HepG2 (cell line): ENCODE measurements around the gene RPP25L. TPM values are rescaled to one million over a fixed set of nuclear protein-coding genes. Genes with fewer than 3 reads are reported as not detected.

Experiments used
- ATAC-seq: fragments of 200-7000 bp; cut with Tn5 transposase; 3 replicates; pipeline ENCODE4 v1.9.1; 2020; ENCODE audit warnings: mild to moderate bottlenecking, moderate library complexity
- BruUV-seq: library from RNA; stranded (reverse); fragments of 400-500 nt; replicated peaks from 2 replicates; lab custom pipeline; 2021; lab: Mats Ljungman, UMichigan
- CTCF ChIA-PET: fragments of 300-600 bp; formaldehyde crosslinking; extraction: SDS; loops from one replicate; lab custom pipeline; 2021; ENCODE audit warnings: low total read pairs, inconsistent platforms, low intra/inter-chr PET ratio; lab: Yijun Ruan, JAX
- POLR2A ChIA-PET: fragments of 350-600 bp; sonication (Branson Sonifier 250); formaldehyde crosslinking; loops from one replicate; lab custom pipeline; 2020; ENCODE audit warnings: antibody characterized with exemption, inconsistent platforms; lab: Yijun Ruan, JAX
- DNase-seq: peaks from one replicate; pipeline ENCODE4 v3.0.0-alpha.2; 2015; ENCODE audit warnings: low spot score
- FAIRE-seq: peaks from 3 replicates; lab custom pipeline; 2011; peaks lifted over from hg19 to GRCh38; lab: Jason Lieb, UNC
- H2AFZ ChIP-seq: one replicate; pipeline ENCODE4 v1.6.1; 2011; ENCODE audit warnings: low read length, inconsistent platforms
- H3K27ac ChIP-seq: fragments of 300-600 bp; 3 replicates; pipeline ENCODE4 v1.8.0; 2011; ENCODE audit warnings: mixed run types, mild to moderate bottlenecking, mixed read lengths, low read length, inconsistent platforms; ENCODE audit not compliant: insufficient read depth; ENCODE audit errors: extremely low read length
- H3K27me3 ChIP-seq, 2 experiments: fragments of 200-600 bp in 1 of 2; 2 replicates in 1 of 2; 3 replicates in 1 of 2; pipeline versions ENCODE4 v1.6.0 to v1.8.0; 2011; ENCODE audit warnings: low read length in 2 of 2, mild to moderate bottlenecking in 2 of 2, moderate library complexity in 2 of 2, inconsistent platforms in 1 of 2; ENCODE audit not compliant: insufficient read depth in 2 of 2, control insufficient read depth in 1 of 2
- H3K36me3 ChIP-seq, 2 experiments: fragments of 200-600 bp in 1 of 2; replicated peaks in 1 of 2; 2 replicates in 1 of 2; 3 replicates in 1 of 2; pipeline versions ENCODE4 v1.5.1 to v1.8.0; 2011; ENCODE audit warnings: low read length in 2 of 2, inconsistent platforms in 1 of 2; ENCODE audit not compliant: insufficient read depth in 2 of 2, control insufficient read depth in 1 of 2
- H3K4me1 ChIP-seq: 2 replicates; pipeline ENCODE4 v1.5.1; 2012; ENCODE audit warnings: low read length, inconsistent platforms; ENCODE audit not compliant: insufficient read depth
- H3K4me2 ChIP-seq: 2 replicates; pipeline ENCODE4 v1.6.0; 2011; ENCODE audit warnings: low read depth, low read length, inconsistent platforms
- H3K4me3 ChIP-seq, 3 experiments: fragments of 200-600 bp in 1 of 3; sonication (generic), shearing (Covaris generic) in 1 of 3; replicated peaks in 1 of 3; 2 replicates each; pipeline ENCODE4 v1.5.1; 2011 to 2016; ENCODE audit warnings: low read length in 3 of 3, inconsistent platforms in 2 of 3, low read depth in 2 of 3, mild to moderate bottlenecking in 2 of 3, control low read depth in 1 of 3, mixed read lengths in 1 of 3; ENCODE audit not compliant: insufficient read depth in 1 of 3
- H3K79me2 ChIP-seq: one replicate; pipeline ENCODE4 v1.6.1; 2011; ENCODE audit warnings: low read length, inconsistent platforms; ENCODE audit not compliant: insufficient read depth
- H3K9ac ChIP-seq: 2 replicates; pipeline ENCODE4 v1.6.0; 2011; ENCODE audit warnings: mild to moderate bottlenecking, low read depth, low read length, inconsistent platforms; ENCODE audit not compliant: insufficient read depth
- H3K9me3 ChIP-seq: 2 replicates; pipeline ENCODE4 v1.5.1; 2012; ENCODE audit warnings: mild to moderate bottlenecking, low read length
- H4K20me1 ChIP-seq: 2 replicates; pipeline ENCODE4 v1.6.0; 2011; ENCODE audit warnings: inconsistent platforms, mild to moderate bottlenecking, low read length, moderate library complexity; ENCODE audit not compliant: insufficient read depth
- AGO1 ChIP-seq: fragments of 200-400 bp; formaldehyde crosslinking; IDR thresholded peaks from 2 replicates; pipeline ENCODE4 v1.6.1; 2017; ENCODE audit warnings: mild to moderate bottlenecking, low read depth, low read length, moderate library complexity; ENCODE audit not compliant: poor library complexity, severe bottlenecking
- CBX1 ChIP-seq: IDR thresholded peaks from one replicate; pipeline ENCODE4 v1.6.1; 2016; ENCODE audit warnings: antibody characterized with exemption, low read depth
- FOSL1 ChIP-seq: sonication (generic); formaldehyde crosslinking; IDR thresholded peaks from 2 replicates; pipeline ENCODE4 v1.9.0; 2021; ENCODE audit warnings: missing genetic modification reagents, borderline replicate concordance
- LCORL ChIP-seq, 2 experiments: fragments of 450-650 bp in 1 of 2; sonication (generic) in 1 of 2; formaldehyde crosslinking in 1 of 2; IDR thresholded peaks; 2 replicates each; pipeline versions ENCODE4 v1.5.0 to v1.6.1; 2017 to 2020; ENCODE audit warnings: antibody characterized with exemption in 1 of 2, missing genetic modification reagents in 1 of 2
- MEIS1 ChIP-seq: sonication (generic); formaldehyde crosslinking; IDR thresholded peaks from 2 replicates; pipeline ENCODE4 v1.9.0; 2021; ENCODE audit warnings: mild to moderate bottlenecking, missing genetic modification reagents, moderate library complexity, borderline replicate concordance
- MZF1 ChIP-seq: sonication (generic); formaldehyde crosslinking; IDR thresholded peaks from 2 replicates; pipeline ENCODE4 v1.8.1; 2023; ENCODE audit warnings: mild to moderate bottlenecking, missing genetic modification reagents, borderline replicate concordance
- NCOA5 ChIP-seq: sonication (generic); formaldehyde crosslinking; IDR thresholded peaks from 2 replicates; pipeline ENCODE4 v1.4.0; 2020; ENCODE audit warnings: missing genetic modification reagents
- NCOR1 ChIP-seq: fragments of 200-600 bp; sonication (generic); IDR thresholded peaks from 2 replicates; pipeline ENCODE4 v1.7.0; 2017; ENCODE audit warnings: antibody characterized with exemption, low read length, borderline replicate concordance
- NR1H2 ChIP-seq: sonication (generic); formaldehyde crosslinking; IDR thresholded peaks from 2 replicates; pipeline ENCODE4 v1.8.1; 2022; ENCODE audit warnings: low read depth, missing genetic modification reagents, borderline replicate concordance
- SMARCC2 ChIP-seq: fragments of 450-650 bp; IDR thresholded peaks from 2 replicates; pipeline ENCODE4 v1.6.1; 2017; ENCODE audit warnings: antibody characterized with exemption, mild to moderate bottlenecking
- TCF7 ChIP-seq: sonication (generic); IDR thresholded peaks from 2 replicates; pipeline ENCODE4 v1.6.1; 2016; ENCODE audit warnings: antibody characterized with exemption, low read depth
- U2AF1 ChIP-seq: fragments of 200-400 bp; formaldehyde crosslinking; optimal IDR thresholded peaks from 2 replicates; pipeline ENCODE3; 2017; ENCODE audit warnings: mild to moderate bottlenecking, low read depth, low read length
- ZBTB1 ChIP-seq: sonication (generic); formaldehyde crosslinking; IDR thresholded peaks from 2 replicates; pipeline ENCODE4 v1.4.0; 2020; ENCODE audit warnings: missing genetic modification reagents, borderline replicate concordance
- ZBTB8A ChIP-seq: sonication (generic); formaldehyde crosslinking; IDR thresholded peaks from 2 replicates; pipeline ENCODE4 v1.4.0; 2020; ENCODE audit warnings: mild to moderate bottlenecking, low read depth, missing genetic modification reagents, borderline replicate concordance
- ZFP36L1 ChIP-seq: sonication (generic); formaldehyde crosslinking; IDR thresholded peaks from 2 replicates; pipeline ENCODE4 v1.8.0; 2022; ENCODE audit warnings: mild to moderate bottlenecking, missing genetic modification reagents, moderate library complexity
- ZFYVE20 ChIP-seq: sonication (generic); formaldehyde crosslinking; IDR thresholded peaks from 2 replicates; pipeline ENCODE4 v1.8.0; 2023; ENCODE audit warnings: low read depth, mild to moderate bottlenecking, moderate library complexity, missing genetic modification reagents, borderline replicate concordance
- ZSCAN20 ChIP-seq: sonication (generic); formaldehyde crosslinking; IDR thresholded peaks from 2 replicates; pipeline ENCODE4 v1.4.0; 2020; ENCODE audit warnings: missing genetic modification reagents, mild to moderate bottlenecking, borderline replicate concordance
- WGBS: methylation state at CpG from one replicate; pipeline ENCODE4 v1.1.6; 2017; ENCODE audit warnings: low lambda C conversion rate; 5-methylcytosine and 5-hydroxymethylcytosine counted together
- in situ Hi-C: cut with HindIII; loops from 2 replicates; pipeline ENCODE4 v1.10.0; 2017; ENCODE audit warnings: low pct_unique_long_range_greater_than_20kb; ENCODE audit not compliant: extremely low pct_ligation_motif_present
- intact Hi-C: fragments of 100-400 bp; cut with micrococcal nuclease; formaldehyde crosslinking; loops from one replicate; pipeline ENCODE4 v1.10.0; 2022; ENCODE audit not compliant: unreplicated experiment
- polyA plus RNA-seq, 8 experiments: library from polyadenylated mRNA; depleted of rRNA in 3 of 8; stranded (reverse) in 7 of 8; unstranded in 1 of 8; fragments of >200 nt; fragmentation: Illumina TruSeq in 4 of 8; extraction: Trizol in 4 of 8; gene quantifications; 2 replicates each; pipeline versions ENCODE4 v1.2.1 to v1.2.3, GENCODE V29; 2011 to 2016; ENCODE audit warnings: low read depth in 4 of 8, missing spikeins in 1 of 8, mixed read lengths in 1 of 8; ENCODE audit not compliant: insufficient read depth in 1 of 8
- total RNA-seq, 5 experiments: library from RNA; depleted of rRNA; stranded (reverse); fragments of >200 nt; fragmentation: Illumina TruSeq; extraction: Trizol; gene quantifications; 2 replicates each; pipeline ENCODE4 v1.2.3, GENCODE V29; 2016; ENCODE audit warnings: low read depth in 1 of 5
- TF ChIP-seq, protein P1 (sequence below): sonication (generic); formaldehyde crosslinking; IDR thresholded peaks from 2 replicates; pipeline ENCODE4 v1.8.1; 2023; ENCODE audit warnings: missing genetic modification reagents, inconsistent platforms, borderline replicate concordance

RPP25L gene
- total and polyA plus RNA-seq, 2 of the 13 experiments (the other 11 are each of a cell fraction or from before 2014, with no cell fraction given): 24.5 to 27.3 TPM

- H3K9me3 ChIP-seq: no peaks in the 10 kb centered on the region
- in situ Hi-C loops (no loop called here), intact Hi-C loops (no loop called here)
- no peak overlapping the region for H3K27ac ChIP-seq
- FAIRE-seq (no peak), ATAC-seq (no peak), DNase-seq (no peak)
- H3K27me3 ChIP-seq: peaks cover 13 to 81% of the 10 kb centered on the region in 2 experiments
- H3K4me1 ChIP-seq: no peaks in the 10 kb centered on the region
- TF ChIP-seq U2AF1: no peak
- TF ChIP-seq ZFYVE20: no peak
- no peak for TF ChIP-seq LCORL (IDR thresholded peaks at IDR 0.05)
- no peak for TF ChIP-seq LCORL (CRISPR knock-in tag; IDR thresholded peaks at IDR 0.05)
- TF ChIP-seq MEIS1 (CRISPR knock-in tag): no peak
- no peak for TF ChIP-seq ZFP36L1 (CRISPR knock-in tag)
- TF ChIP-seq NR1H2 (CRISPR knock-in tag): no peak
- TF ChIP-seq ZSCAN20: no peak
- no peak for TF ChIP-seq ZBTB8A
- no peak for TF ChIP-seq MZF1 (CRISPR knock-in tag)
- TF ChIP-seq NCOR1: no peak
- no peak for TF ChIP-seq FOSL1 (CRISPR knock-in tag)
- no peak for TF ChIP-seq AGO1
- TF ChIP-seq, protein P1, sequence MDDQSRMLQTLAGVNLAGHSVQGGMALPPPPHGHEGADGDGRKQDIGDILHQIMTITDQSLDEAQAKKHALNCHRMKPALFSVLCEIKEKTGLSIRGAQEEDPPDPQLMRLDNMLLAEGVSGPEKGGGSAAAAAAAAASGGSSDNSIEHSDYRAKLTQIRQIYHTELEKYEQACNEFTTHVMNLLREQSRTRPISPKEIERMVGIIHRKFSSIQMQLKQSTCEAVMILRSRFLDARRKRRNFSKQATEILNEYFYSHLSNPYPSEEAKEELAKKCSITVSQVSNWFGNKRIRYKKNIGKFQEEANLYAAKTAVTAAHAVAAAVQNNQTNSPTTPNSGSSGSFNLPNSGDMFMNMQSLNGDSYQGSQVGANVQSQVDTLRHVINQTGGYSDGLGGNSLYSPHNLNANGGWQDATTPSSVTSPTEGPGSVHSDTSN (CRISPR knock-in tag): no peak
- TF ChIP-seq TCF7: no peak
- no peak for TF ChIP-seq SMARCC2
- TF ChIP-seq ZBTB1 (CRISPR knock-in tag): no peak
- no peak for TF ChIP-seq NCOA5 (CRISPR knock-in tag)
- TF ChIP-seq CBX1: no peak
- H3K4me3 ChIP-seq: no peak overlapping the region
- no peaks in the 10 kb centered on the region for H3K36me3 ChIP-seq
- no peaks in the 10 kb centered on the region for H3K79me2 ChIP-seq
- H3K9ac ChIP-seq: no peak overlapping the region
- no peak overlapping the region for H2AFZ ChIP-seq
- H3K4me2 ChIP-seq: no peak overlapping the region
- POLR2A ChIA-PET: no interaction called here
- no TSS peak for BruUV-seq
- CTCF ChIA-PET: no interaction called here
- WGBS: 31% methylated on average over 8 of the region's 8 CpGs
- H4K20me1 ChIP-seq: no peaks in the 10 kb centered on the region
These were observed 36.7 kb downstream of the RPP25L start for GRCh38 chr9:34575241-34575640.
